ENCODE results near the gene TMEM234.

GRCh38 chr1:32172621-32173245, 49.4 kb downstream of the TMEM234 start:
- TF ChIP-seq CTCF (IDR thresholded peaks at IDR 0.05; ENCODE audit: insufficient read depth, low read length, poor library complexity, severe bottlenecking) (no peak), EZH2phosphoT487 (conservative IDR thresholded peaks at IDR 0.05; ENCODE audit: low read length) (no peak)

Measured in SU-DHL-6 (cell line).